Mammary epithelial cell (primary cell): Measurements from ENCODE around the gene MTHFSD.

Source experiments
- CTCF ChIP-seq, 2 donors: IDR thresholded peaks in 1 of 2; conservative IDR thresholded peaks in 1 of 2; 2 replicates each; pipeline ENCODE4 v1.5.1; 2011 to 2012; ENCODE audit warnings: inconsistent platforms in 2 of 2, low read length in 2 of 2, mild to moderate bottlenecking in 2 of 2, control low read depth in 1 of 2, low read depth in 1 of 2; ENCODE audit not compliant: insufficient read depth in 1 of 2; ENCODE audit errors: extremely low read depth in 1 of 2
- EZH2 ChIP-seq: IDR thresholded peaks from 2 replicates; pipeline ENCODE4 v1.6.1; 2012; ENCODE audit warnings: low read length, inconsistent platforms, borderline replicate concordance

- TF ChIP-seq CTCF (conservative IDR thresholded peaks at IDR 0.05 in 1 of 2, IDR thresholded peaks at IDR 0.05 in 1 of 2; ENCODE audit: extremely low read depth in 1 of 2, insufficient read depth in 1 of 2, low read depth in 1 of 2, low read length in 2 of 2) (no peak), EZH2 (no peak)
Measured at GRCh38 chr16:86601356-86601755, 46.3 kb upstream of the MTHFSD start.
